HepG2 (cell line): Measurements from ENCODE around the gene AKAIN1. TPM values are rescaled to one million over a fixed set of nuclear protein-coding genes. Genes with fewer than 3 reads are reported as not detected.

ENCODE experiments used
- ATF2 ChIP-seq: sonication (generic); formaldehyde crosslinking; IDR thresholded peaks from 2 replicates; pipeline ENCODE4 v1.4.0; 2020; ENCODE audit warnings: missing genetic modification reagents
- BATF2 ChIP-seq: sonication (generic); formaldehyde crosslinking; IDR thresholded peaks from 2 replicates; pipeline ENCODE4 v1.8.0; 2022; ENCODE audit warnings: mild to moderate bottlenecking, missing genetic modification reagents, moderate library complexity
- CHCHD3 ChIP-seq: sonication (generic); formaldehyde crosslinking; IDR thresholded peaks from 2 replicates; pipeline ENCODE4 v1.8.0; 2022; ENCODE audit warnings: mild to moderate bottlenecking, missing genetic modification reagents, moderate library complexity
- FLYWCH1 ChIP-seq: sonication (generic); formaldehyde crosslinking; IDR thresholded peaks from 2 replicates; pipeline ENCODE4 v1.8.1; 2023; ENCODE audit warnings: mild to moderate bottlenecking, missing genetic modification reagents
- FUBP1 ChIP-seq: sonication (generic); formaldehyde crosslinking; IDR thresholded peaks from 2 replicates; pipeline ENCODE4 v1.5.1; 2020; ENCODE audit warnings: missing genetic modification reagents, mild to moderate bottlenecking, borderline replicate concordance
- GPBP1L1 ChIP-seq: sonication (generic); formaldehyde crosslinking; IDR thresholded peaks from 2 replicates; pipeline ENCODE4 v1.5.0; 2020; ENCODE audit warnings: mild to moderate bottlenecking, missing genetic modification reagents
- GTF3A ChIP-seq: sonication (generic); formaldehyde crosslinking; conservative IDR thresholded peaks from 2 replicates; pipeline ENCODE4 v1.4.0; 2020; ENCODE audit warnings: mild to moderate bottlenecking, missing genetic modification reagents
- JUND ChIP-seq: sonication (generic); formaldehyde crosslinking; IDR thresholded peaks from 2 replicates; pipeline ENCODE4 v1.8.0; 2022; ENCODE audit warnings: mild to moderate bottlenecking, missing genetic modification reagents
- KLF13 ChIP-seq: sonication (generic); formaldehyde crosslinking; IDR thresholded peaks from 2 replicates; pipeline ENCODE4 v1.4.0; 2020; ENCODE audit warnings: mild to moderate bottlenecking, missing genetic modification reagents
- NPAS2 ChIP-seq: sonication (generic); formaldehyde crosslinking; IDR thresholded peaks from 2 replicates; pipeline ENCODE4 v1.8.0; 2022; ENCODE audit warnings: mild to moderate bottlenecking, missing genetic modification reagents, borderline replicate concordance
- PITX1 ChIP-seq: sonication (generic); formaldehyde crosslinking; IDR thresholded peaks from 2 replicates; pipeline ENCODE4 v1.5.1; 2020; ENCODE audit warnings: mild to moderate bottlenecking, missing genetic modification reagents
- PLSCR1 ChIP-seq: sonication (generic); formaldehyde crosslinking; IDR thresholded peaks from 2 replicates; pipeline ENCODE4 v1.5.0; 2020; ENCODE audit warnings: missing genetic modification reagents, mild to moderate bottlenecking, borderline replicate concordance
- POGK ChIP-seq: sonication (generic); formaldehyde crosslinking; conservative IDR thresholded peaks from 2 replicates; pipeline ENCODE4 v1.8.0; 2022; ENCODE audit warnings: mild to moderate bottlenecking, moderate library complexity, missing genetic modification reagents
- RNF2 ChIP-seq: fragments of 450-650 bp; conservative IDR thresholded peaks from 2 replicates; pipeline ENCODE4 v1.6.1; 2016; ENCODE audit warnings: low read depth
- TAF15 ChIP-seq: fragments of 200-400 bp; formaldehyde crosslinking; IDR thresholded peaks from one replicate; pipeline ENCODE4 v1.6.1; 2018; ENCODE audit warnings: mild to moderate bottlenecking, low read depth, low read length; ENCODE audit not compliant: poor library complexity, severe bottlenecking
- TRIM24 ChIP-seq: sonication (generic); formaldehyde crosslinking; IDR thresholded peaks from 2 replicates; pipeline ENCODE4 v1.8.0; 2022; ENCODE audit warnings: mild to moderate bottlenecking, missing genetic modification reagents
- ZNF138 ChIP-seq: sonication (generic); formaldehyde crosslinking; IDR thresholded peaks from 2 replicates; pipeline ENCODE4 v1.5.0; 2020; ENCODE audit warnings: mild to moderate bottlenecking, low read depth, missing genetic modification reagents
- ZNF143 ChIP-seq: sonication (generic); formaldehyde crosslinking; IDR thresholded peaks from 2 replicates; pipeline ENCODE4 v1.4.0; 2020; ENCODE audit warnings: missing genetic modification reagents
- ZNF274 ChIP-seq: sonication (generic); formaldehyde crosslinking; IDR thresholded peaks from 2 replicates; pipeline ENCODE4 v1.5.1; 2020; ENCODE audit warnings: mild to moderate bottlenecking, missing genetic modification reagents
- ZNF567 ChIP-seq: sonication (generic); formaldehyde crosslinking; IDR thresholded peaks from 2 replicates; pipeline ENCODE4 v1.8.1; 2023; ENCODE audit warnings: mild to moderate bottlenecking, missing genetic modification reagents, borderline replicate concordance
- ZNF629 ChIP-seq: sonication (generic); formaldehyde crosslinking; conservative IDR thresholded peaks from 2 replicates; pipeline ENCODE4 v1.5.0; 2020; ENCODE audit warnings: missing genetic modification reagents
- ZNF816 ChIP-seq: sonication (generic); formaldehyde crosslinking; IDR thresholded peaks from 2 replicates; pipeline ENCODE4 v1.8.0; 2022; ENCODE audit warnings: missing genetic modification reagents, mild to moderate bottlenecking, borderline replicate concordance
- polyA plus RNA-seq, 8 experiments: library from polyadenylated mRNA; depleted of rRNA in 3 of 8; stranded (reverse) in 7 of 8; unstranded in 1 of 8; fragments of >200 nt; fragmentation: Illumina TruSeq in 4 of 8; extraction: Trizol in 4 of 8; gene quantifications; 2 replicates each; pipeline versions ENCODE4 v1.2.1 to v1.2.3, GENCODE V29; 2011 to 2016; ENCODE audit warnings: low read depth in 4 of 8, missing spikeins in 1 of 8, mixed read lengths in 1 of 8; ENCODE audit not compliant: insufficient read depth in 1 of 8
- total RNA-seq, 5 experiments: library from RNA; depleted of rRNA; stranded (reverse); fragments of >200 nt; fragmentation: Illumina TruSeq; extraction: Trizol; gene quantifications; 2 replicates each; pipeline ENCODE4 v1.2.3, GENCODE V29; 2016; ENCODE audit warnings: low read depth in 1 of 5

Gene AKAIN1
- total and polyA plus RNA-seq, 2 of the 13 experiments (the other 11 are each of a cell fraction or from before 2014, with no cell fraction given) = not detected

- TF ChIP-seq JUND (CRISPR knock-in tag) = 0 out of 2 replicates have a peak, but pooled peaks have one; percentile 18
- no peak for TF ChIP-seq ZNF567 (CRISPR knock-in tag)
- no peak for TF ChIP-seq TAF15
- no peak for TF ChIP-seq GTF3A (CRISPR knock-in tag)
- TF ChIP-seq PLSCR1 (CRISPR knock-in tag) = no peak
- no peak for TF ChIP-seq ZNF143
- no peak for TF ChIP-seq FLYWCH1 (CRISPR knock-in tag)
- TF ChIP-seq ZNF274 = no peak
- TF ChIP-seq POGK (CRISPR knock-in tag) = no peak; the same call in 1 of the 2 replicates
- TF ChIP-seq RNF2 = no peak
- TF ChIP-seq ZNF629 = 0 out of 2 replicates have a peak, but pooled peaks have one; percentile 16
- no peak for TF ChIP-seq FUBP1 (CRISPR knock-in tag)
- no peak for TF ChIP-seq PITX1
- TF ChIP-seq TRIM24 = no peak
- no peak; the same call in 1 of the 2 replicates for TF ChIP-seq BATF2 (CRISPR knock-in tag)
- no peak for TF ChIP-seq ATF2 (CRISPR knock-in tag)
- TF ChIP-seq GPBP1L1 (CRISPR knock-in tag) = no peak
- TF ChIP-seq NPAS2 (CRISPR knock-in tag) = no peak
- peak; percentile 54; the same call in 1 of the 2 replicates for TF ChIP-seq ZNF816 (CRISPR knock-in tag)
- no peak for TF ChIP-seq CHCHD3 (CRISPR knock-in tag)
- no peak for TF ChIP-seq ZNF138 (CRISPR knock-in tag)
- no peak for TF ChIP-seq KLF13 (CRISPR knock-in tag)
These were observed 41.4 kb upstream of the AKAIN1 start (continued) for GRCh38 chr18:5238371-5238976.
